GM21576 (cell line): ENCODE results near the gene FRS3.
"Not testable (repeated sequence)": the region's sequence is repeated elsewhere in the genome, so short reads cannot be mapped to it uniquely, and the experiment has no call there.

ENCODE experiments used
- ATAC-seq: cut with Tn5 transposase; IDR thresholded peaks from one replicate; pipeline ENCODE4 v1.9.1; 2021; ENCODE audit warnings: mild to moderate bottlenecking, moderate library complexity; ENCODE audit not compliant: unreplicated experiment

Gene FRS3

GRCh38 chr6:41779788-41780550 is at the start of gene FRS3:
TSS of gene FRS3 (minus strand) at chr6:41779900. CDS start at chr6:41776987, 2,913 bp downstream.
- ATAC-seq = peak; percentile 87

GRCh38 chr6:41826343-41827022 is 46.8 kb upstream of the FRS3 start:
- no peak for ATAC-seq

- no peak for ATAC-seq
Measured at GRCh38 chr6:41824571-41825569, 45.2 kb upstream of the FRS3 start.

GRCh38 chr6:41823178-41823577 is 43.5 kb upstream of the FRS3 start:
- no peak for ATAC-seq

GRCh38 chr6:41822021-41822420 is 42.3 kb upstream of the FRS3 start:
- no peak for ATAC-seq

GRCh38 chr6:41821266-41821665 is 41.6 kb upstream of the FRS3 start:
- no peak for ATAC-seq

- ATAC-seq = no peak
Measured at GRCh38 chr6:41818271-41819054, 38.8 kb upstream of the FRS3 start.

- ATAC-seq = no peak
Measured at GRCh38 chr6:41815587-41815986, 35.9 kb upstream of the FRS3 start.

- ATAC-seq = no peak
Measured at GRCh38 chr6:41814629-41815028, 34.9 kb upstream of the FRS3 start.

GRCh38 chr6:41813956-41814355 is 34.3 kb upstream of the FRS3 start:
- ATAC-seq = no peak

- no peak for ATAC-seq
Measured at GRCh38 chr6:41813469-41813868, 33.8 kb upstream of the FRS3 start.

GRCh38 chr6:41811946-41812345 is 32.2 kb upstream of the FRS3 start:
- ATAC-seq = not testable (repeated sequence)

GRCh38 chr6:41811095-41811494 is 31.4 kb upstream of the FRS3 start:
- no peak for ATAC-seq

- ATAC-seq = no peak
Measured at GRCh38 chr6:41805830-41806774, 26.4 kb upstream of the FRS3 start.

- no peak for ATAC-seq
Measured at GRCh38 chr6:41801380-41801779, 21.7 kb upstream of the FRS3 start.

- ATAC-seq = no peak
Measured at GRCh38 chr6:41799559-41799911, 19.8 kb upstream of the FRS3 start.

- ATAC-seq = no peak
Measured at GRCh38 chr6:41798901-41799558, 19.3 kb upstream of the FRS3 start.

GRCh38 chr6:41796474-41796873 is 16.8 kb upstream of the FRS3 start:
- ATAC-seq = no peak

GRCh38 chr6:41791984-41792383 is 12.3 kb upstream of the FRS3 start:
- ATAC-seq = no peak
